SJCRH30 (cell line): ENCODE data around the gene RNF223. TPM values are rescaled to one million over a fixed set of nuclear protein-coding genes. Genes with fewer than 3 reads are reported as not detected.

ENCODE experiments used
- DNase-seq, 2 experiments: peaks; one replicate each; pipeline ENCODE4 v3.0.0-alpha.2; 2015 to 2020
- H3K27ac ChIP-seq: fragments of 250-450 bp; sonication (Bioruptor Pico); 2 replicates; pipeline ENCODE4 v1.5.1; 2020; ENCODE audit warnings: mild to moderate bottlenecking, moderate library complexity
- H3K27me3 ChIP-seq: fragments of 250-450 bp; sonication (Bioruptor Pico); 2 replicates; pipeline ENCODE4 v1.5.1; 2020; ENCODE audit warnings: mild to moderate bottlenecking, moderate library complexity
- H3K36me3 ChIP-seq: fragments of 250-450 bp; sonication (Bioruptor Pico); 2 replicates; pipeline ENCODE4 v1.5.1; 2020; ENCODE audit warnings: mild to moderate bottlenecking, moderate library complexity
- H3K4me1 ChIP-seq: fragments of 250-450 bp; sonication (Bioruptor Pico); 2 replicates; pipeline ENCODE4 v1.5.1; 2020; ENCODE audit warnings: mild to moderate bottlenecking, moderate library complexity
- H3K4me3 ChIP-seq: fragments of 250-450 bp; sonication (Bioruptor Pico); 2 replicates; pipeline ENCODE4 v1.5.1; 2020; ENCODE audit warnings: mild to moderate bottlenecking, moderate library complexity
- H3K9me3 ChIP-seq: fragments of 250-450 bp; sonication (Bioruptor Pico); replicated peaks from 2 replicates; pipeline ENCODE4 v1.5.1; 2020; ENCODE audit warnings: mild to moderate bottlenecking, moderate library complexity
- total RNA-seq: library from RNA; depleted of rRNA; stranded (reverse); fragments of >200 nt; shearing (Covaris generic); gene quantifications from 2 replicates; pipeline ENCODE4 v1.2.3, GENCODE V29; 2014

Gene RNF223
- total RNA-seq, 1 experiment from 2014 or later = not detected

DNA sequence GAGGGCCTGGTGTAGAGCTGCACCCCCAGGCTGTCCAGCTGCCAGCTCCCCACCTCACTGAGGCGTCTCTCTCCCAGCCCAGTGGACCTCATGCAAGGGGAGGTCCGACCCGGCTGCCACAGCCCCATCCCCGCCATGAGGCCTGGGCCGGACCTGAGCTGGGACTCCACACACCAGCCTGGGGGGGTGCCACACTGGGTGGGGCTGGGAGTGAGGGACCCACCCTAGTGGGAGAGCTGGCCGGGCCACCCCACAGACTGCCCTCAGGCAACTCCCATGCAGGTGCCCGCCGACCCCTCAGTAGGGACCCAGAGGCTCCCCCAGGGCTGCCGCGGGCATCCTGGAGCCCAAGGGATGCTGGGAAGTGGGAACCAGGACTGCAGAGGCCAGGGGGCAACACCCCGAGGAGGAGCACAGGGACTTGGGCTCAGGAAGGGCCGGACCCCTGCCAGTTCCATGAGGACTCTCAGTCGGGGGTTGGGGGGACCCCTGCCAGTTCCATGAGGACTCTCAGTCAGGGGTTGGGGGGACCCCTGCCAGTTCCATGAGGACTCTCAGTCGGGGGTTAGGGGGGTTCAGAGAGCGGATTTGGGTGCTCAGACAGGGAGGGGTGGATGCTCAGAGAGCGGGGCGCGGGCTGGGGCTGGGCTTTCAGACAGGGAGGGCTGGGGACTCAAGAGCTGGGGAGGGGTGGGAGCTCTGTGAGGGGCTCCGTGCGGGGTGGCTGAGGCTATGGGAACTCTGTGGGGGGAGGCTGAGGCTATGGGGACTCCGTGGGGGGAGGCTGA, 1.2 kb upstream of the RNF223 start:
- Histone ChIP-seq H3K27me3 (peaks cover 38% of the 10 kb centered on the region), H3K27ac (no peak overlapping the region), H3K4me1 (peaks cover 5% of the 10 kb centered on the region; the same call in 1 of the 2 replicates), H3K4me3 (no peak overlapping the region), H3K36me3 (no peaks in the 10 kb centered on the region), H3K9me3 (no peaks in the 10 kb centered on the region)
- DNase-seq = no peak

DNA sequence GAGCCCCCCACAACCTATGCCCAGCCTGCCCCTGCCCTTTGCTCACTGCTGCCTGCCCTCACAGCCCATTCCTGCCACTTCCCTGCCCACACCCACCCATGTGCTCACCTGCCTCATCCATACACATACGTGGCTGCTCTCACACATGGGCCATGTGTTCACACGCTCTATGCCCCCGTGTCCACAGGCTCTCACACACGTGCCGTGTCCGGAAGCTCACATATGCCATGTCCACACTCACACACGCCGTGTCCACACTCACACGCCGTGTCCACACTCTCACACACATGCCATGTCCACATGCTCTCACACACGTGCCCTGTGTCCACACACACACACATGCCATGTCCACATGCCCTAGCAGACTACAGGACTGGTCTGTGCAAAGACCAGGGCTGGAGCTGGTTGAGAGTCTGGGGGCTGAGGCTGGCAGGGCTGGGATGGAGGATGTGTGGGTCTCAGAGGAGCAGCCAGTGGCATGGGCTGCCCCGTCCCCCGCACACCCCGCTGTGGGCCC, 583 bp upstream of the RNF223 start:
- H3K27ac ChIP-seq = no peak overlapping the region
- no peak overlapping the region for H3K4me3 ChIP-seq
- peaks cover 8% of the 10 kb centered on the region; the same call in 1 of the 2 replicates for H3K4me1 ChIP-seq
- no peaks in the 10 kb centered on the region for H3K9me3 ChIP-seq
- peaks cover 41% of the 10 kb centered on the region for H3K27me3 ChIP-seq
- H3K36me3 ChIP-seq = no peaks in the 10 kb centered on the region
- no peak for DNase-seq

DNA sequence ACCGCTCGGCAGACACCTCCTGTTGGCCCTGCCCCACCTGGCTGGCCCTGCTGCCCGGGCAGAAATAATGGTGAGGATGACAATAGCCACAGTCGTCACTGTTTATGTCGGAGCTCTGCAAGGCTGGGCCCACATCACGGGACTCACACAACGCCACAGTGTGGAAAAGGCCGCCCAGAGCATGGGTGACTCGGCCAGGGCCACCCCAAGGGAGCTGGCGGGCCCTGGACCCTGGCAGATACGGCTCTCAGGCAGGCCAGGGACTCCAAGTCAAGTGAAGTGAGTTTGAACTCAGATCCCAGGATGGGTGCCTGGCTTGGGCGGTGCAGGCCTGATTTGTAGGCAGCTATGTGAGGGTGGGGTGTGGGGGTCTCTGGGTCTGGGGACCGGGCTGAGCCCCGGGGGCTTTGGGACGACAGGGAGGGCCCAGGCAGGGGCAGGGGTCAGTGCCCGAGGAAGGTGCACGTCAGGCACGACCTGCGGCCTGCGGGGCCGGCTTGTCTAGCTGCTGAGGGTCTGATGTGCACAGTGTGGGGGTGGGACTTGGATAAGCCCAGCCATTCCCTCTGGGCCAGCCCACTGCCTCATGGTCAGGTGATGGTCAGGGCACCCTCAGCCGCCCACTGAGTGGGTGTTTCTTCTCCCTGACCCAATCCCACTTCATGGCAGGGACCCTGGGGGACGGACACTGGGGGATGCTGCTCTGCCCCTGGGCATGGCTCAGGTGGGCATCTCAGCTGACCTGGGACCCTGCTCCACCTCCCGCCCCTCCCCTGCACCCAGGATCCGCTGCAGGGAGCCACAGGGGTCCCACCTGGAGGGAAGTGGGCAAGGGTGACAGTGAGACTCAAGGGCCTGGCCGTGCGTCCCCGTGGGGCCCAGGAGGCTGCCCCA, 1.0 kb downstream of the RNF223 start:
- no peak for DNase-seq
- Histone ChIP-seq H3K36me3 (no peaks in the 10 kb centered on the region), H3K4me3 (no peak overlapping the region), H3K9me3 (no peaks in the 10 kb centered on the region), H3K4me1 (peaks cover 8% of the 10 kb centered on the region; the same call in 1 of the 2 replicates), H3K27me3 (peaks cover 41% of the 10 kb centered on the region), H3K27ac (no peak overlapping the region)

DNA sequence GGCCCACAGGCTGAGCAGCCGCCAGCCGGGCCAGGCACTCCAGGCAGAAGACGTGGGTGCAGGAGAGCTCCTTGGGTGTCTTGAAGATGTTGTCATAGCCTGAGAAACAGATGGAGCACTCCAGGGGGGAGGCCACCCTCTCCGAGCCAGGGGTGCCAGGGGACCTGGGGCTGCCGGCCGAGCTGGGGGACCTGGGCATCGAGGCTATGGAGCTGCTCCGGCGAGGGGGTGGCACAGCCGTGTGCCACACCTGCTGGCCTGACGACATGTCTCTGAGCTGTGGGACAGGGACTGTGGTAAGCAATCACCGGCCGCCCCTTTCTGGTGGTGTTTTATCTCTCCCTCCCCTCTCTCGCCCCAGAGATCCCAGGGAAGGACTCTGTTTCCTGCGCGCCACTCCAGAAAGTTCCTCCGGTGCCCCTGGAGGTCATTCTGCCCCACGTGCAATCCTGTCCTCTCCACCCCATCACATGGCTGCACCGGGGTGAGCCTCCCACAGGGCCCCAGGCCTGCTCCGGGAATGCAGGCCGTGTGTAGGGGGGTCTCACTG, 1.7 kb downstream of the RNF223 start:
- no peak for DNase-seq
- peaks cover 41% of the 10 kb centered on the region for H3K27me3 ChIP-seq
- peaks cover 8% of the 10 kb centered on the region; the same call in 1 of the 2 replicates for H3K4me1 ChIP-seq
- no peak overlapping the region for H3K27ac ChIP-seq
- H3K4me3 ChIP-seq = no peak overlapping the region
- no peaks in the 10 kb centered on the region for H3K9me3 ChIP-seq
- no peaks in the 10 kb centered on the region for H3K36me3 ChIP-seq

DNA sequence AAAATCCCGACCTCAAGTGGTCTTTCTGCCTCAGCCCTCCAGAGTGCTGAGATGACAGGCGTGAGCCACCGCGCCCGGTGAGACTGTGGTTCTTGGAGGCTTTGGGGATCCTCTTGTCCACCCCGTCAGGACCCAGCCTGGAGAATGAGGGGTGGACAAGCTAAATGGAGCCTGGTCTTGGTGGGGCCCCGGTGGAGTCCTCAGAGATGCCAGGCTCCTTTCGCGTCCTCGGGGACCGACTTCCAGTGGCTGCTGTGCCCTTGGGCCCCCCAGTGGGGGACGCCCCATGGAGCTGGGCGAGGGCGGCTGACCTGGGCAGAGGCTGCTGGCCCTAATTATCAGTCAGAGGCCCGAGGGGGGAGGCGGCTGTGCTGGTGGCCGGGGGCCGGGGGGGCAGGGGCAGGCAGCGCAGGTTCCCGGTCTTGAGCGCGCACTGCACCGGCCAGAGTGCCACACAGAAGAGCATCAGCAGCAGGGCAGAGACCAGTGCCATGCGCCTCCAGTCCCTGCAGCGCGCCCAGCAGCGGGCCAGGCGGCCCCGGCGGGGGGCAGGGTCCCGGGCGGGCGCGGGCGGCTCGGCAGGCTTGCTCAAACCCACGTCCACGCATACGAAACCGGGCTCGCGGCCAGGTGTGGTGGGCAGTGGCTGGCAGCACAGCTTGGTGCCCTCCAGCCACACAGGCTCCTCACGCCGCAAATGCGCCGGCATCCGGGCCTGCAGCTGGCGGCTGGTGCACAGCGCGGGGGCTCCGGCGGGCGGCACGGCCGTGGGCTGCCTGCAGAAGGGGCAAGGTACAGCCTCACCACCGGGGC, 2.4 kb downstream of the RNF223 start:
- DNase-seq = no peak
- Histone ChIP-seq H3K4me3 (no peak overlapping the region), H3K9me3 (no peaks in the 10 kb centered on the region), H3K36me3 (no peaks in the 10 kb centered on the region), H3K27ac (no peak overlapping the region), H3K4me1 (peaks cover 8% of the 10 kb centered on the region; the same call in 1 of the 2 replicates), H3K27me3 (peaks cover 41% of the 10 kb centered on the region)

DNA sequence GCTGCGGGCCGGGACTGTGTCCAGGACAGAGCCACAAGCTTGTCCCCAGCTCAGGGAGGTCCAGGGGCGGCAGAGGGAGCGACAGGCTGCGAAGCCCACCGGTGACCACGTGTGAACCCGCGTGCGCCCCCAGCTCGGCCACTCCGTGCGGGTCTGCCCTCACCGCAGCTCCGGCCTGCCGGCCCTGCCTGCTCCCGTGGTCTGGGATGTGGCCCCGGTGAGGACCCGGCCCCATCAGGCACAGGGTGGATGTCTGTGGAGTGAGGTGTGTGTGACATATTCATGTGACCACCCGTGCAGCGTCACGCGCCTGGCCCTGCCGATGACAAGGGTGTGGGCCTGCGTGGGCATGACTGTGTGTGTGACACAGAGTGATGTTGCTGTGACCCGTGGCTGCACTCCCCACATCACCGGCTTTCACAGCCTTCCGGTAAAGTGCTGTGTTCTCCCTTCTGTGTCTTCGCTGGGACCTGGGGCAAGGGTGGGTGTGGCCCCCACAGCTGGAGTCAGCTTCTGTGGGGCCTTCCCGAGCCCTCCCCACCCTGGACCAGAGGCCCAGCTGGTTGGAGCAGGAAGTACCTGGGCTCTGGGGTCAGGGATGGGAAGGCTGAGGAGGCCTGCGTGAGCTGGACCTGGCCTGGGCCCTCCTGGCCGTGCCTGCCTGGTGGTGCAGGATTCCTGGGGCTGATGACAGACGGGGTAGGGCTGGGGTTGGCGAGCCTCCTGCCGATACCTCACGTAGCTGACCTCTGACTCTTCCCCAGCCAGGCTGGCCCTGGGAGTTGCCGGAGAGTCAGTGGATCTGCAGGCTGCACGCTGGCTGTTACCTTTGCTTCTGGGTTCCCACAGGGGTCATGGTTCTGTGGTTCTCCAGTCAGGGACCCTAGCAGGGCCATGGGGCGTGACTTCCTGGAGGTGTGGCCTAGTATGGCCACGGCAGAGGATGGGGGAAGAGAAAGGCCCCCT, 4.1 kb downstream of the RNF223 start:
- Histone ChIP-seq H3K4me3 (no peak overlapping the region), H3K27me3 (peaks cover 46% of the 10 kb centered on the region), H3K27ac (no peak overlapping the region), H3K9me3 (no peaks in the 10 kb centered on the region), H3K4me1 (peaks cover 8% of the 10 kb centered on the region; the same call in 1 of the 2 replicates), H3K36me3 (no peaks in the 10 kb centered on the region)
- DNase-seq = no peak

DNA sequence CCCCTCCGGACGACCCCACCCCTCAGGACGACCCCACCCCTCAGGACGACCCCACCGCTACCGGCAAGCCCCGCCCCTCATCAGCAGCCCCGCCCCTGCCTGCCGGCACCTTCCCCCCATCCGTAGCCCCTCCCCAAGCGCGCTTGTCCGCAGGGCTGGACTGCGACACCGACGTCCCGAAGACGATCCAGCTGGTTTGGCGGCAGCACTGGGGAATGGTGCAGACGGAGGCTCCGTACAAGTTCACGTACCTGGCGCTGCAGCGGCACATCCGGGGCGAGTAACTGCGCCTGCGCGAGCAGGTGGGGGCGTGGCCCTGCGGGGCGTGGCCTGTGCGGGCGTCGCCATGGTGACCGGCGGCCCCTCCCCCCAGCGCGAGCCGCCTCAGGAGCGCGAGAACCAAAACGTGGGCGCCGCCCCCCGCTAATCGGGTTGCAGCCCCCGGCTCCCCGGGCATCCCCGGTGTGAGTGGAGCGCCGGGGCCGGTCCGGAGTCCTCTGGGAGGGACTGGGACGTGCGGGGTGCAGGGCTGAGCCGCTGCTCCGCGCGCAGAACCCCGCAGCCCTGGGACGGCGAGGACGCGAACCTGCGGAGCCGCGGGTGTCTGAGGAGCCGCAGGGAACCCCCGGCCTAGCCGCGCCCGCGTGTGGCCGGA, 4.9 kb downstream of the RNF223 start:
- H3K9me3 ChIP-seq = no peaks in the 10 kb centered on the region
- peaks cover 41% of the 10 kb centered on the region for H3K27me3 ChIP-seq
- H3K27ac ChIP-seq = no peak overlapping the region
- H3K4me3 ChIP-seq = peak overlapping the region; percentile 49
- no peaks in the 10 kb centered on the region for H3K36me3 ChIP-seq
- DNase-seq = peak; percentile 40 to 49
- peaks cover 11% of the 10 kb centered on the region; the same call in 1 of the 2 replicates for H3K4me1 ChIP-seq

DNA sequence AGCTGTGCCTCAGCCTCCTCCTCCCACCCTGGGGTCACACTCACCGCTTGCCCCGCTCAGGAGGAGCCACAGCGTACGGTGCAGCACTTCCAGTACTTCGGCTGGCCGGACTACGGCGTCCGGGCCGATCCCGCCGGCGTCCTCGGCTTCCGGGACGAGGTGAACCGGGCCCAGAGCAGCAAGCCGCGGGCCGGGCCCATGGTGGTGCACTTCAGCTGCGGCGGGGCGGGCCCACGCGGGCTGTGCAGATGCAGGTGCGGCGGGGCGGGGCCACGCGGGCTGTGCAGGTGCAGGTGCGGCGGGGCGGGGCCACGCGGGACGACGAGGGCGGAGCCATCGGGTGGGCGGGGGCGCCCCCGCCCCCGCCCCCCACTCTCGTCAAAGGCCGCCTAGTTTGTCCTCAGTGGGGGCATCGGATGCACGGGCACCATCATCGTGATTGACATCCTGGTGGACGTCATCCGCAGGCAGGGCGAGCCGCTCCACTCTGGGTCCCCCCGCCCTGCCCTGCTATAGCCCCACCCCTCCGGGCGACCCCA, 5.5 kb downstream of the RNF223 start:
- Histone ChIP-seq H3K4me1 (peaks cover 17% of the 10 kb centered on the region; the same call in 1 of the 2 replicates), H3K27me3 (peaks cover 38% of the 10 kb centered on the region), H3K9me3 (no peaks in the 10 kb centered on the region), H3K27ac (no peak overlapping the region), H3K4me3 (no peak overlapping the region), H3K36me3 (no peaks in the 10 kb centered on the region)
- DNase-seq = no peak

DNA sequence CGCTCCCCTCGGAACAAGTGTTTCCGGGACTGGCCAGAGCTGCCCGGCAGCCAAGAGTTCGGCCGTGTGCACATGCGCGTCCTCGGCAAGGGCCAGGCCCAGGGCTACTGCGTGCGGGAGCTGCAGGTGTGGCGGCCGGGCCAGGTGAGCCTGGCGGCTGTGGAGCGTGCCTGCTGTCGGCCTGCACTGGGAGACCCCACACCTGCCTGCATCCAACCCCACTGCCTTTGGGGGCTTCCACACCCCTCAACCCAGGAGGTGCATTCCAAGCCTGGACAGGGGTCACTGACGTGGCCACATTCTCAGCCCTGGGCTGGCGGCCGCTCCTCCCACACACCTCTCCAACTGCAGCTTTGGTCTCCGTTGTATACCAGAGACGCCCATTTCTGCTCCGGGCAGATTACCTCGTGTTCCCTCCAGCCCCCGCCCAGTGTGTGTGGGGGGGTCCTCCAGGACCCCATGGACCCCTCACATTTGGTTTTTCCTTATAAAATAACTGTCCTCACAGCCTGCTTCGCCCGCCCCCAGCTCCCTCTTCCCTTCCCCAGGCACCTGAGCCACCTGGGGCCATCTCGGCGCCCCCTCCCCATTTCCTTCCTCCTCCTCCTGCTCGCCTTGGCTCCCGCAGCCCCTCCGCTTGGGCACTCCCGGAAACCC, 6.1 kb downstream of the RNF223 start:
- peaks cover 37% of the 10 kb centered on the region for H3K27me3 ChIP-seq
- DNase-seq = no peak
- H3K9me3 ChIP-seq = no peaks in the 10 kb centered on the region
- H3K27ac ChIP-seq = no peak overlapping the region
- H3K36me3 ChIP-seq = no peaks in the 10 kb centered on the region
- peaks cover 18% of the 10 kb centered on the region; the same call in 1 of the 2 replicates for H3K4me1 ChIP-seq
- H3K4me3 ChIP-seq = no peak overlapping the region

DNA sequence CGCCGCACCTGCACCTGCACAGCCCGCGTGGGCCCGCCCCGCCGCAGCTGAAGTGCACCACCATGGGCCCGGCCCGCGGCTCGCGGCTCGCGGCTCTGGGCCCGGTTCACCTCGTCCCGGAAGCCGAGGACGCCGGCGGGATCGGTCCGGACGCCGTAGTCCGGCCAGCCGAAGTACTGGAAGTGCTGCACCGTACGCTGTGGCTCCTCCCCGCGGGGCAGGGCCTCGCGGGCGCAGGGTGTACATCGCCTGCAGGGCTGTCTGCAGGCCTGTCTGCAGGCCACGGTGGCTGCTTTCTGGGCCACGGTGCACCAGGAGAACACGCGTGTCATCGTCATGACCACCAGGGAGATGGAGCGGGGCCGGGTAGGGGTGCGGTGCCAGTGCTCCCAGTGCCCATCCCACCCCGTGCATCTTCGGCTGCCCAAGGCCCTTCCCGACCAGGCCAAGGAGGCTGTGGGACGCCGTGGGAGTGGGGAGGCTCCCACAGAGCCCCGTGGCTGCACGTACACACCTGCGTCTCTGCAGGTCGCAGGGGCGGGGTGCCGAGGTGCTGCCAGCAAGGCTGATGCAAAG, 6.7 kb downstream of the RNF223 start:
- DNase-seq = no peak
- no peak overlapping the region for H3K4me3 ChIP-seq
- no peaks in the 10 kb centered on the region for H3K9me3 ChIP-seq
- H3K4me1 ChIP-seq = peaks cover 18% of the 10 kb centered on the region; the same call in 1 of the 2 replicates
- no peak overlapping the region for H3K27ac ChIP-seq
- H3K36me3 ChIP-seq = no peaks in the 10 kb centered on the region
- H3K27me3 ChIP-seq = peaks cover 37% of the 10 kb centered on the region

DNA sequence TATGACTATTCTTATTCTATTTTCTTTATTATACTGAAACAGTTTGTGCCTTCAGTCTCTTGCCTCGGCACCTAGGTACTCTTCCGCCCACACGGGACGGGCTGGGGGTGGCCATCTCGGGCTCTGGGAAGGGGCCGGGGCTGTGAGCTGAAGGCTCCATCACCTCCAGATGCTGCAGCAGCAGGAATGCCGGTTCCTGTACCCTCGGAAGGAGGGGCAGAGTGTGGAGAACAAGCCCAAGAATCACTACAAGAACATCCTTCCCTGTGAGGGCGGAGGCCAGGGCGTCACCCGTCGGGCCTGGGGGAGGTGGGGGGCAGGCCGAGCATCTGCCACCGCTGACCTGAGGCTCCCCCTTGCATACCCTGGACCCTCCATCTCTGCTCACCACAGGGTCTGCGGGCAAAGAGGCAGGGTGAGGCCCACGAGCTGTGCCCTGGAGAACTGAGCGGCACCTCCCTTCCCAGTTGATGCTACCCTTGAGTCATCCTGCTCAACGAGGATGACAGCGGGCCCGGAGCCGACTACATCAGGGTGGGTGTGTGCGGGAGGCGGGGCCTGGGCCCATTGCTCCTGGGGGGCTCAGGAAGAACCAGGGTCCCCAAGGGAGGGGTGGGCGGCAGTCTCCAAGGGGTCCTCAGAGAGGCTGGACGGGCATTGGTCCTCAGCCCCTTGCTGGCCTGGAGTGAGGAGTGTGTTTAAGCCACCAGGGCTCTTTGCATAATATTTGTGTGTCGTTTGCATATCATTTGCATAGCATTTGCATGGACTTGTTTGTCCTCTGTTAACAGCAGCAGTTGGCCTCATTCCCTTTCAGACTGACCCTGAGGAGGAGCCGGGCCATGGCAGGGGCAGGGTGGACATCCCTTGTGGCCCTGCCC, 7.5 kb downstream of the RNF223 start:
- no peak overlapping the region for H3K4me3 ChIP-seq
- DNase-seq = no peak

More for the DNA sequence above, 7.5 kb downstream of the RNF223 start:
- H3K9me3 ChIP-seq = no peaks in the 10 kb centered on the region
- H3K27me3 ChIP-seq = peaks cover 39% of the 10 kb centered on the region
- H3K36me3 ChIP-seq = no peaks in the 10 kb centered on the region
- H3K4me1 ChIP-seq = peaks cover 18% of the 10 kb centered on the region; the same call in 1 of the 2 replicates
- no peak overlapping the region for H3K27ac ChIP-seq
